ENCODE results near the gene ST6GALNAC6.
"Not testable (repeated sequence)": the region's sequence is repeated elsewhere in the genome, so short reads cannot be mapped to it uniquely, and the experiment has no call there.

Gene ST6GALNAC6

GRCh38 chr9:127877566-127877998 lies 21.8 kb downstream of the ST6GALNAC6 start, which contains the start of gene AK1:
Gene AK1 (minus strand): TSS chr9:127877675. CDS start chr9:127874617, 3,058 bp downstream.
- in situ Hi-C loops (cut with MboI; ENCODE audit: low sequenced_read_pairs) = no loop called here

- in situ Hi-C loops (cut with MboI; ENCODE audit: low sequenced_read_pairs) = no loop called here
Observed at GRCh38 chr9:127876764-127877562, 22.4 kb downstream of the ST6GALNAC6 start.

- in situ Hi-C loops (cut with MboI; ENCODE audit: low sequenced_read_pairs) = no loop called here
Observed at GRCh38 chr9:127876026-127876763, 23.2 kb downstream of the ST6GALNAC6 start.

- in situ Hi-C loops (cut with MboI; ENCODE audit: low sequenced_read_pairs) = no loop called here
Observed at GRCh38 chr9:127875306-127875966, 24.0 kb downstream of the ST6GALNAC6 start.

- in situ Hi-C loops (cut with MboI; ENCODE audit: low sequenced_read_pairs) = no loop called here
Observed at GRCh38 chr9:127874301-127875221, 24.8 kb downstream of the ST6GALNAC6 start.

GRCh38 chr9:127873886-127874285 lies 25.5 kb downstream of the ST6GALNAC6 start:
- in situ Hi-C loops (cut with MboI; ENCODE audit: low sequenced_read_pairs) = no loop called here

- in situ Hi-C loops (cut with MboI; ENCODE audit: low sequenced_read_pairs) = no loop called here
Observed at GRCh38 chr9:127873223-127873691, 26.1 kb downstream of the ST6GALNAC6 start.

GRCh38 chr9:127872369-127873222 lies 26.8 kb downstream of the ST6GALNAC6 start:
- in situ Hi-C loops (cut with MboI; ENCODE audit: low sequenced_read_pairs) = no loop called here

- in situ Hi-C loops (cut with MboI; ENCODE audit: low sequenced_read_pairs) = no loop called here
Observed at GRCh38 chr9:127871531-127871930, 27.9 kb downstream of the ST6GALNAC6 start.

- in situ Hi-C loops (cut with MboI; ENCODE audit: low sequenced_read_pairs) = no loop called here
Observed at GRCh38 chr9:127870887-127871286, 28.5 kb downstream of the ST6GALNAC6 start.

- in situ Hi-C loops (cut with MboI; ENCODE audit: low sequenced_read_pairs) = not testable (repeated sequence)
Observed at GRCh38 chr9:127870153-127870491, 29.3 kb downstream of the ST6GALNAC6 start.

- in situ Hi-C loops (cut with MboI; ENCODE audit: low sequenced_read_pairs) = loop anchor here (10.0 kb wide), 1 partner anchor 135 kb away; the partner anchor contains the start of gene TOR2A
Observed at GRCh38 chr9:127869310-127870152, 29.9 kb downstream of the ST6GALNAC6 start.

GRCh38 chr9:127868278-127868902 lies 31.0 kb downstream of the ST6GALNAC6 start:
- in situ Hi-C loops (cut with MboI; ENCODE audit: low sequenced_read_pairs) = loop anchor here (10.0 kb wide), 1 partner anchor 134 kb away; the partner anchor contains the start of gene TOR2A

GRCh38 chr9:127867356-127868277 lies 31.8 kb downstream of the ST6GALNAC6 start:
- in situ Hi-C loops (cut with MboI; ENCODE audit: low sequenced_read_pairs) = loop anchor here (10.0 kb wide), 1 partner anchor 133 kb away; the partner anchor contains the start of gene TOR2A

GRCh38 chr9:127866535-127866934 lies 32.9 kb downstream of the ST6GALNAC6 start:
- in situ Hi-C loops (cut with MboI; ENCODE audit: low sequenced_read_pairs) = loop anchor here (10.0 kb wide), 1 partner anchor 132 kb away; the partner anchor contains the start of gene TOR2A

GRCh38 chr9:127865645-127866464 lies 33.5 kb downstream of the ST6GALNAC6 start:
- in situ Hi-C loops (cut with MboI; ENCODE audit: low sequenced_read_pairs) = loop anchor here (10.0 kb wide), 1 partner anchor 131 kb away; the partner anchor contains the start of gene TOR2A

Data from HL-60/S4 treated with retinoic acid at 250 ng/mL for 4 days and 3 days (cell line).